HepG2 (cell line): Measurements from ENCODE around the gene POU2AF2. TPM values are rescaled to one million over a fixed set of nuclear protein-coding genes. Genes with fewer than 3 reads are reported as not detected.
A peak's percentile ranks its signal among the peaks of the same experiment; 100 is the strongest.

Source experiments
- AGO2 ChIP-seq: fragments of 200-400 bp; formaldehyde crosslinking; optimal IDR thresholded peaks from 2 replicates; pipeline ENCODE3; 2017; ENCODE audit warnings: mild to moderate bottlenecking, low read depth, low read length, moderate library complexity
- CC2D1A ChIP-seq: sonication (generic); formaldehyde crosslinking; IDR thresholded peaks from 2 replicates; pipeline ENCODE4 v1.8.1; 2023; ENCODE audit warnings: mild to moderate bottlenecking, missing genetic modification reagents
- CCDC6 ChIP-seq: sonication (generic); formaldehyde crosslinking; IDR thresholded peaks from 2 replicates; pipeline ENCODE4 v1.8.1; 2022; ENCODE audit warnings: mild to moderate bottlenecking, missing genetic modification reagents, moderate library complexity
- DRAP1 ChIP-seq: IDR thresholded peaks from 2 replicates; pipeline ENCODE4 v1.6.1; 2016; ENCODE audit warnings: missing genetic modification reagents, missing compliant biosample characterization
- GATAD2A ChIP-seq: IDR thresholded peaks from 2 replicates; pipeline ENCODE4 v1.6.1; 2016
- HINFP ChIP-seq: sonication (generic); formaldehyde crosslinking; IDR thresholded peaks from 2 replicates; pipeline ENCODE4 v1.4.0; 2020; ENCODE audit warnings: low read depth, mild to moderate bottlenecking, missing genetic modification reagents
- HNRNPL ChIP-seq: fragments of 200-400 bp; formaldehyde crosslinking; IDR thresholded peaks from 2 replicates; pipeline ENCODE4 v1.6.1; 2017; ENCODE audit warnings: mild to moderate bottlenecking, low read depth, low read length
- HNRNPLL ChIP-seq: fragments of 200-400 bp; formaldehyde crosslinking; IDR thresholded peaks from 2 replicates; pipeline ENCODE4 v1.6.1; 2017; ENCODE audit warnings: mild to moderate bottlenecking, low read depth, low read length; ENCODE audit not compliant: poor library complexity, severe bottlenecking
- KLF12 ChIP-seq: sonication (generic); formaldehyde crosslinking; IDR thresholded peaks from 2 replicates; pipeline ENCODE4 v1.4.0; 2020; ENCODE audit warnings: missing genetic modification reagents, borderline replicate concordance
- MATR3 ChIP-seq: sonication (generic); formaldehyde crosslinking; IDR thresholded peaks from 2 replicates; pipeline ENCODE4 v1.4.0; 2020; ENCODE audit warnings: missing genetic modification reagents
- MAX ChIP-seq: IDR thresholded peaks from 2 replicates; pipeline ENCODE4 v1.6.1; 2012; ENCODE audit warnings: inconsistent platforms
- MLLT10 ChIP-seq: sonication (generic); formaldehyde crosslinking; IDR thresholded peaks from 2 replicates; pipeline ENCODE4 v1.4.0; 2020; ENCODE audit warnings: missing genetic modification reagents
- PHF21A ChIP-seq: sonication (generic); formaldehyde crosslinking; IDR thresholded peaks from 2 replicates; pipeline ENCODE4 v1.5.0; 2020; ENCODE audit warnings: mild to moderate bottlenecking, missing genetic modification reagents
- PITX1 ChIP-seq: sonication (generic); formaldehyde crosslinking; IDR thresholded peaks from 2 replicates; pipeline ENCODE4 v1.5.1; 2020; ENCODE audit warnings: mild to moderate bottlenecking, missing genetic modification reagents
- POGZ ChIP-seq: sonication (generic); formaldehyde crosslinking; IDR thresholded peaks from 2 replicates; pipeline ENCODE4 v1.4.0; 2020; ENCODE audit warnings: mild to moderate bottlenecking, missing genetic modification reagents
- RAD51 ChIP-seq: fragments of 450-650 bp; IDR thresholded peaks from 2 replicates; pipeline ENCODE4 v1.6.1; 2016; ENCODE audit warnings: borderline replicate concordance
- SOX13 ChIP-seq, 3 experiments: fragments of 450-650 bp in 1 of 3; sonication (generic) in 1 of 3; formaldehyde crosslinking in 1 of 3; IDR thresholded peaks in 2 of 3; conservative IDR thresholded peaks in 1 of 3; 2 replicates each; pipeline versions ENCODE4 v1.5.0 to v1.6.1; 2016 to 2020; ENCODE audit warnings: antibody characterized with exemption in 1 of 3, mild to moderate bottlenecking in 1 of 3, missing compliant biosample characterization in 1 of 3, missing genetic modification reagents in 1 of 3, moderate library complexity in 1 of 3
- ZBTB25 ChIP-seq: IDR thresholded peaks from 2 replicates; pipeline ENCODE4 v1.6.1; 2018; ENCODE audit warnings: missing genetic modification reagents
- ZFX ChIP-seq: sonication (generic); formaldehyde crosslinking; IDR thresholded peaks from 2 replicates; pipeline ENCODE4 v1.4.0; 2020; ENCODE audit warnings: mild to moderate bottlenecking, low read depth, missing genetic modification reagents, moderate library complexity
- ZNF10 ChIP-seq: sonication (generic); formaldehyde crosslinking; IDR thresholded peaks from 2 replicates; pipeline ENCODE4 v1.4.0; 2020; ENCODE audit warnings: mild to moderate bottlenecking, low read depth, missing genetic modification reagents, borderline replicate concordance
- ZNF253 ChIP-seq: sonication (generic); formaldehyde crosslinking; IDR thresholded peaks from 2 replicates; pipeline ENCODE4 v1.8.0; 2022; ENCODE audit warnings: mild to moderate bottlenecking, missing genetic modification reagents, borderline replicate concordance
- ZNF572 ChIP-seq: sonication (generic); formaldehyde crosslinking; IDR thresholded peaks from 2 replicates; pipeline ENCODE4 v1.5.1; 2020; ENCODE audit warnings: mild to moderate bottlenecking, missing genetic modification reagents
- ZUFSP ChIP-seq: sonication (generic); formaldehyde crosslinking; IDR thresholded peaks from 2 replicates; pipeline ENCODE4 v1.9.0; 2021; ENCODE audit warnings: missing genetic modification reagents, mild to moderate bottlenecking, borderline replicate concordance
- polyA plus RNA-seq, 8 experiments: library from polyadenylated mRNA; depleted of rRNA in 3 of 8; stranded (reverse) in 7 of 8; unstranded in 1 of 8; fragments of >200 nt; fragmentation: Illumina TruSeq in 4 of 8; extraction: Trizol in 4 of 8; gene quantifications; 2 replicates each; pipeline versions ENCODE4 v1.2.1 to v1.2.3, GENCODE V29; 2011 to 2016; ENCODE audit warnings: low read depth in 4 of 8, missing spikeins in 1 of 8, mixed read lengths in 1 of 8; ENCODE audit not compliant: insufficient read depth in 1 of 8
- total RNA-seq, 5 experiments: library from RNA; depleted of rRNA; stranded (reverse); fragments of >200 nt; fragmentation: Illumina TruSeq; extraction: Trizol; gene quantifications; 2 replicates each; pipeline ENCODE4 v1.2.3, GENCODE V29; 2016; ENCODE audit warnings: low read depth in 1 of 5

The POU2AF2 gene
- total and polyA plus RNA-seq, 2 of the 13 experiments (the other 11 are each of a cell fraction or from before 2014, with no cell fraction given), result 0.11 TPM; not detected in 1

GRCh38 chr11:111285189-111286091, 39.9 kb downstream of the POU2AF2 start (continued):
- TF ChIP-seq ZBTB25, result no peak
- TF ChIP-seq ZUFSP (CRISPR knock-in tag), result no peak
- no peak for TF ChIP-seq MATR3 (CRISPR knock-in tag)
- TF ChIP-seq GATAD2A, result 0 out of 2 replicates have a peak, but pooled peaks have one; percentile 14
- TF ChIP-seq PITX1 (CRISPR knock-in tag), result peak; percentile 68; the same call in 1 of the 2 replicates
- TF ChIP-seq SOX13 (IDR thresholded peaks at IDR 0.05), result no peak
- 0 out of 4 replicates have a peak, but pooled peaks of 1 of the 2 experiments have one; percentile 3 for TF ChIP-seq SOX13 (CRISPR knock-in tag; conservative IDR thresholded peaks at IDR 0.05 in 1 of 2, IDR thresholded peaks at IDR 0.05 in 1 of 2)
- no peak for TF ChIP-seq ZNF253 (CRISPR knock-in tag)
- no peak for TF ChIP-seq CC2D1A (CRISPR knock-in tag)
- TF ChIP-seq HNRNPL, result peak; percentile 95
- TF ChIP-seq MLLT10, result no peak
- TF ChIP-seq PHF21A (CRISPR knock-in tag), result peak; percentile 47; the same call in 1 of the 2 replicates
- TF ChIP-seq POGZ (CRISPR knock-in tag), result 0 out of 2 replicates have a peak, but pooled peaks have one; percentile 33
- peak; percentile 71 for TF ChIP-seq MAX
- peak; percentile 23 for TF ChIP-seq HNRNPLL
- peak; percentile 42; the same call in 1 of the 2 replicates for TF ChIP-seq ZFX (CRISPR knock-in tag)
- TF ChIP-seq ZNF10 (CRISPR knock-in tag), result no peak
- TF ChIP-seq CCDC6 (CRISPR knock-in tag), result no peak
- TF ChIP-seq ZNF572 (CRISPR knock-in tag), result 0 out of 2 replicates have a peak, but pooled peaks have one; percentile 41
- peak; percentile 59; the same call in 1 of the 2 replicates for TF ChIP-seq DRAP1 (CRISPR knock-in tag)
- peak; percentile 87 for TF ChIP-seq AGO2
- no peak for TF ChIP-seq KLF12
- TF ChIP-seq RAD51, result no peak
- TF ChIP-seq HINFP, result 0 out of 2 replicates have a peak, but pooled peaks have one; percentile 25
